ENCODE results near the gene SSTR5. TPM values are rescaled to one million over a fixed set of nuclear protein-coding genes. Genes with fewer than 3 reads are reported as not detected.

Gene SSTR5
- total and polyA plus RNA-seq, 2 donors (not counting 1 experiment from before 2014, with no cell fraction given), result not detected

DNA sequence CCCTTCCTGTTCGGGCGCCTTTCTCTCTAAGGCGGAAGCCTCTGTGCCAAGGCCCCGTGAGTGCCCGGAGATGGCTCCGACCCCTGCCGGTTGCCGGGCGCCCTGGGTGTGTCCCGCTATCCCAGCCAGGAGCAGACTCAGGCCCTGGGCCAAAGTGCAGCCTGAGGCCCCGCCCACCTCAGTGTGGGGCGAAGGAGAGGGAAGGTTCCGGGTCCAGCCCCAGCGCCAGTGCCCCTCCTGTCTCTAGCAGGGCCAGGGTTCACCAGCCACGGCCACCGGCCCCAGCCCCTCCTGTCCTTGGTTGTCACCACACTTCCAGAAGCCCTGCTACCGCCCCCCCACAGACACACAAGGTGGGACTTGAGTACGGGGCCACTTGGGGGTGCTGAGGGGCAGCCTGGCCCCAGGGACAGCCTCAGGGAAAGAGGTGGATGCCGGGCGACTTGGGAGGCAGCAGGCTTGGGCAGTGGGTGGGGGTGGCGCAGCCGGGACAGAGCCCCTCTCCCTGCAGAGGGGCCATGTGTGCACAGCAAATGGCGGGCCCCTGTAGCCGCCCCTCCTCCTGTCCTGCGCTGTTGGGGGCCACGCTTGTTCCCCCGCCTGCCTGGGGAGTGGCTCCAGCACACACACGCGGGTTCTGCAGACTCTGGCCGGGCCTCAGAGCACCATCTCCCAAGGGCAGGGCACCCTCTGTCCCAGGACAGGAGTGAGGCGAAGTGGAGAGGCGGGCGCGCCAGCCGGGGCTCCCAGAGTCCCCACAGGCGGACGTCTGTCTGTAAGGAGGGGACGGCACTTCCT, 17.5 kb downstream of the SSTR5 start:
- no peak overlapping the region for H3K4me2 ChIP-seq (replicated peaks; ENCODE audit: low read depth, low read length, poor library complexity, severe bottlenecking)
- peaks cover 6% of the 10 kb centered on the region for H3K9me3 Mint-ChIP-seq (ENCODE audit: insufficient read depth)
- POLR2A ChIA-PET, result no interaction called here

More for the DNA sequence above, 17.5 kb downstream of the SSTR5 start:
- DNase-seq, result no peak
- Mint-ChIP-seq H3K4me1 (no peaks in the 10 kb centered on the region), H3K27ac (no peak overlapping the region), H3K27me3 (peaks cover 3% of the 10 kb centered on the region), H3K4me3 (no peak overlapping the region)
- no peak for TF ChIP-seq EZH2 (IDR thresholded peaks at IDR 0.05; ENCODE audit: borderline replicate concordance, insufficient read depth, low read depth, low read length, poor library complexity, severe bottlenecking)
- TF ChIP-seq, protein P1, sequence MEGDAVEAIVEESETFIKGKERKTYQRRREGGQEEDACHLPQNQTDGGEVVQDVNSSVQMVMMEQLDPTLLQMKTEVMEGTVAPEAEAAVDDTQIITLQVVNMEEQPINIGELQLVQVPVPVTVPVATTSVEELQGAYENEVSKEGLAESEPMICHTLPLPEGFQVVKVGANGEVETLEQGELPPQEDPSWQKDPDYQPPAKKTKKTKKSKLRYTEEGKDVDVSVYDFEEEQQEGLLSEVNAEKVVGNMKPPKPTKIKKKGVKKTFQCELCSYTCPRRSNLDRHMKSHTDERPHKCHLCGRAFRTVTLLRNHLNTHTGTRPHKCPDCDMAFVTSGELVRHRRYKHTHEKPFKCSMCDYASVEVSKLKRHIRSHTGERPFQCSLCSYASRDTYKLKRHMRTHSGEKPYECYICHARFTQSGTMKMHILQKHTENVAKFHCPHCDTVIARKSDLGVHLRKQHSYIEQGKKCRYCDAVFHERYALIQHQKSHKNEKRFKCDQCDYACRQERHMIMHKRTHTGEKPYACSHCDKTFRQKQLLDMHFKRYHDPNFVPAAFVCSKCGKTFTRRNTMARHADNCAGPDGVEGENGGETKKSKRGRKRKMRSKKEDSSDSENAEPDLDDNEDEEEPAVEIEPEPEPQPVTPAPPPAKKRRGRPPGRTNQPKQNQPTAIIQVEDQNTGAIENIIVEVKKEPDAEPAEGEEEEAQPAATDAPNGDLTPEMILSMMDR (IDR thresholded peaks at IDR 0.05), result no peak
- H3K79me2 ChIP-seq (ENCODE audit: control insufficient read depth, insufficient read depth, low read length), result no peaks in the 10 kb centered on the region
- 42% methylated on average over 38 of the region's 38 CpGs for WGBS (ENCODE audit: insufficient coverage)
- H3K4me3 ChIP-seq (ENCODE audit: control extremely low read depth in 1 of 5, extremely low read depth in 1 of 5, insufficient read depth in 1 of 5, low read depth in 2 of 5, low read length in 4 of 5), result no peak overlapping the region
- intact Hi-C loops (cut with micrococcal nuclease), result no loop called here
- H3K9ac ChIP-seq (ENCODE audit: low read length), result no peak overlapping the region
- peaks cover 0 to 22% (median 9%) of the 10 kb centered on the region in 3 donors for H3K9me3 ChIP-seq (ENCODE audit: control extremely low read depth in 1 of 3, control insufficient read depth in 2 of 3, insufficient read depth in 1 of 3, low read length in 2 of 3)
- no peaks in the 10 kb centered on the region for H4K20me1 ChIP-seq (ENCODE audit: control insufficient read depth, insufficient read depth, low read length, poor library complexity, severe bottlenecking)
- no peak overlapping the region for H2AFZ ChIP-seq (ENCODE audit: insufficient read depth, low read depth, low read length, poor library complexity, severe bottlenecking)
- no peak for ATAC-seq (ENCODE audit: low read depth)
- CTCF ChIA-PET, result no interaction called here
- H3K27ac ChIP-seq (ENCODE audit: low read length in 2 of 2), result no peak overlapping the region
- no peaks in the 10 kb centered on the region for H3K4me1 ChIP-seq (ENCODE audit: control insufficient read depth in 2 of 2, insufficient read depth in 2 of 2, low read length in 2 of 2)
- no peaks in the 10 kb centered on the region for H3K36me3 ChIP-seq (replicated peaks in 1 of 2; ENCODE audit: control extremely low read depth in 1 of 2, control insufficient read depth in 1 of 2, extremely low read depth in 1 of 2, insufficient read depth in 2 of 2, low read length in 1 of 2)
- peaks cover 0 to 31% (median 0%) of the 10 kb centered on the region in 4 experiments for H3K27me3 ChIP-seq (replicated peaks in 1 of 4; ENCODE audit: control extremely low read depth in 1 of 4, control insufficient read depth in 3 of 4, insufficient read depth in 4 of 4, low read length in 3 of 4)

Measured in B cell (primary cell).